Fibroblast of peridontal ligament (primary cell): Measurements from ENCODE around the gene ABCD1.
A peak's percentile ranks its signal among the peaks of the same experiment; 100 is the strongest.
"Not testable (repeated sequence)": the region's sequence is repeated elsewhere in the genome, so short reads cannot be mapped to it uniquely, and the experiment has no call there.

Experiments used
- DNase-seq: peaks from one replicate; pipeline ENCODE4 v3.0.0-alpha.2; 2010; ENCODE audit errors: extremely low read depth

Gene ABCD1

DNA sequence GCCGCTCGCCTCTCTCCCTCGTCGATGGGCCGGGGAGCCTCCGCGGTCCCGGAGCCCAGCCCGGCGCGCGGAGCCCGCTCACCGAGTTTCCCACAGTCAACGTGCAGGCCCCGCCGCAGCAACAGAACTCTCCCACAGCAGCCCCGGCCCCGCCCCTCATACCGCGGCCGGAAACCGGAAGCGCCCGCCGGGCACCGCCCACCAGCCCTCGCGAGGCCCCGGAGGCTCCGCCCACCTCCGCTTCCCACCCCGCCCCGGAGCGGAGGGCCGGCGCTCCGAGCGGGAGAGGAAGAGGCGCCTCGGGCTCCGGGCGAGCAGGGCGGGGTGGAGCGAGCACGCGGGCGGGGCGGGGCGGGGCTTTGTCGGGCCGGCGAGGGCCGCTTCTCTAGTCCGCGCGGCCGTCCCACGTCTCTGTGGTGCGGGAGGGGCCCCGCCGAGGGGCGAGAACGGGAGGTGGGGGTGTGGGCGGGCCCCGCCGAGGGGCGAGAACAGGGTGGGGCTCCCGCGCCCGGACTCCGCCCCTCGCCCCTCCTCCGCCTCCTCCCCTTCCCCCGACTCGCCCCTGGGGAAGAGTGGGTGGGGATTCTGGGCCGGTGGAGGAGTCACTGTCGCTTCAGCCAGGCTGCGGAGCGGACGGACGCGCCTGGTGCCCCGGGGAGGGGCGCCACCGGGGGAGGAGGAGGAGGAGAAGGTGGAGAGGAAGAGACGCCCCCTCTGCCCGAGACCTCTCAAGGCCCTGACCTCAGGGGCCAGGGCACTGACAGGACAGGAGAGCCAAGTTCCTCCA, at the start of gene ABCD1, which contains the start of gene BCAP31:
Gene ABCD1, plus strand, starts transcription at position 605 of the 787 bp plus-strand sequence. CDS start 411 bp downstream, outside the sequence.
Gene BCAP31, minus strand, starts transcription at position 136 of the 787 bp plus-strand sequence. CDS start 1,143 bp downstream, outside the sequence.
- DNase-seq = peak; percentile 72

DNA sequence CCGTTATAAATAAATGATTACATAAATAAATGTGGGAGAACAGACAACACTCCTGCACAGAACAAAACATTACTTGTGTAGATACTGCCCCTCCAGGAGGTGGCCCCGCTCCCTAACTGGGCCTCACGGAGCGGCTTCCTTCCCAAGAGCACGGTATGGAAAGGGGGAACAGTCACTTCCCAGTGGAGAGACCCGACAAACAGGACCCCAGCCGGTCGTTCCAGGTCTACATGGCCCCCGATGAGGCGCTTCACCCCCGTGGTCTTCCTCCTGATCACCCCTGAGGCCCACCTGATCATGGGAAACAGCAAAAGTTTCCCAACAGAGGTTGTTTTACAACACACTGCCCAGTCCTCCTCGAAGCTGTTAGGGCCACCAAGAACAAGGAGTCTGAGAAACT, 43.5 kb upstream of the ABCD1 start:
- no peak for DNase-seq

DNA sequence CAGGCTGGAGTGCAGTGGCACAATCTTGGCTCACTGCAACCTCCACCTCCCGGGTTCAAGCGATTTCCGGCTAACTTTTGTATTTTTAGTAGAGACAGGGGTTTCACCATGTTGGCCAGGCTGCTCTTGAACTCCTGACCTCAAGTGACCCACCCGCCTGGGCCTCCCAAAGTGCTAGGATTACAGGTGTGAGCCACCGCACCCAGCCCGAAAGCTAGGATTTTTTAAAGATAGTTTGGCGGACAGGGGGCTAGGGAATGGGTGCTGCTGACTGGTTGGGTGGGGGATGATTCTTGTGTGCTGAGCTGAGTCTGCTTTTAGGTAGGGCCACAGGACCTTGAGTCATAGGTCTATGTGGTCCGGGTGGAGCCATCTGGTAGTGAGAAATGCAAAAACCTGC, 41.2 kb upstream of the ABCD1 start:
- DNase-seq = not testable (repeated sequence)

DNA sequence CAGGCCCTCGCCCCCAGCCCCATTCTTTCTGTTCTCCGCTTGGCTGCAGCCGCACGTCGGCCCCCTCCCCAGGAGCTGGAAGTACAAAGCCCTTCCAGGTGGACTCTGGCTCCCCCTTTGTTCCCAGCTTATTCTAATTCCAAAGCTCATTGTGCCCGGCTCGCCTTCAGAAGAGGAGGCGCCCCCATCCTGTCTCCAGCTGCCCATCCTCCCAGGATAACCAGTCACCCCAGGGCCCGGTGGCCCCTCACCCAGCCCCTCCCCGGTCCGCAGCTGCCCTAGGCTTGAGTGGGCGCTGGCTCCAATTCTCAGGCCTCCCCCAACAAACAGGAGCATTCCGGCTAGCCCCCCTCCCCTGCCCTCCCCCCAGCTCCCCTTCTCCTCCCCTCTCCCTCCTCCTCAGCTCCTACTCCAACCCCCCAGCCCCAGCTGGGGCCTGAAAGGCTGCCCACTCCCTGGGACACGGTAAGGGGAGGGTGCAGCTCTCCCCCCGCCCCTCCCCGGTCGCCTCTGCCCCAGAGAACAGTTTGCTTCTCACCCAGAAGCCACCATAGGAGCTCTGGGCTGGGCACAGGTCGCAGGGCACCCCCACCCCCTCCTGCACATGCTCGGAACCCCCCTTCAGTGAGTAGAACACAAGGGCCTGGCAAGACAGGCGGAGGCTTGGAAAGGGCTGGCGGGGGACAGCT, 40.0 kb upstream of the ABCD1 start:
- DNase-seq = no peak

DNA sequence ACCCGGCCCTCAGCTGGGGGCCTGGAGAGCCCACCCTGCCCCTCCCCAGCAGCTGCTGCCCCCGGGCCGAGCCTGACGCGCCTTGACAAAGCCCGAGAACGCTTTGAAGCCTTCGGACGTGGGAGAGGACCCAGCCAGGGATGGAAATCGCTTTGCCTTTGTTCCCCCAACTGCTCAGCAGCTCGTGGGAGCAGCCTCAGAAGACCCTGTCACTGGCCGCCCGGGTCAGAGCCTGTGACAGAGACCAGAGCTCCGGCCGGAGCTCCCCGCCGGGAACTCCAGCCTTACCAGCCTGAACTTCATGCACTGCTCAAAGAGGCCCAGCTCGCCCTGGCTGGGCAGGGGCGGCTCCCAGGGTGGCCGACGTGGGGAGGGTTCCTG, 39.5 kb upstream of the ABCD1 start:
- no peak for DNase-seq

DNA sequence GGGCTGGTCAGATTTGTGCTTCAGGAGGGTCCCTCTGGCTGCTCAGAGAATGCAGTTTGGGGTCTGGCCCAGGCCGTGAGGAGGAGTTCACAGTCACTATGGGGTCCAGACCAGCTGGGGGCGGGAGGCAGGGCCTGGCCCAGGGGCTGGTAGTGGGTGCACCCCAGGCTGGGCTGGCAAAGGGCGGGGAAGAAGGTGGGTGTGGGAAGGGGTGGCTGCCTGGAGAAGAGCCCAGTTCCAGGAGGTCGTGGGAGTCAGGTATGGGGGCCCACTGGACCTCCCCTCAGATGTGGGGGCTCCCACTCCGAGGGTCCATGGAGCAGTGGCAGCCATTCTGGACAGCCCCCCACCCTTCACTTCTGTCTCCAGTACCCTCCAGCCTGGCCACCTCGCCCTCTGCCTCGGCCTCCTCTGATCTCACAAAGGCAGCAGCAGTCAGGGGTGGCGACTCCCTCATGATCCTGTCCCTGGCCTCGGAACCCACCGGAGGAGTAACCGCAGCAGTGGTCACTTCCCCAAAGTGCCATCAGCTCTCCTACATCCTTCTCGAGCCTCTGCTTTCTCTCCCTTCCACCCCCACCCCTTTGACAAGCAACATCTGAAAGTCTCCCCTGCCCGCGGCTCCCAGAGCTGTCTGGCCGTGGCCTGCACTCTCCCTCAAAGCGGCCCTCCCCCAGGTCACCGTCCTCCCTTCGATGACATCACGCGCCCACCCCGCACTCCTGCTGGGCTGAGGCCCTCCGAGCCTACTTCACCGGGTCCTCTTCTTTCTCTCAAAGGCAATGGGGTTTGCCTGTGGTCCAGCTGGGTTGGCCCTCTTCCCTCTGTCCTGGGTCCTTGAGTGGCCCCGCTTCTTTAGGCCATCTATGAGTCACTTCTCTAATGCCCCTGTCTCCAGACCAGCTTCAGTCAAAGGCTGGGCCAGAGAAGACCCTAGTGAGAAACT, 38.6 kb upstream of the ABCD1 start:
- no peak for DNase-seq

DNA sequence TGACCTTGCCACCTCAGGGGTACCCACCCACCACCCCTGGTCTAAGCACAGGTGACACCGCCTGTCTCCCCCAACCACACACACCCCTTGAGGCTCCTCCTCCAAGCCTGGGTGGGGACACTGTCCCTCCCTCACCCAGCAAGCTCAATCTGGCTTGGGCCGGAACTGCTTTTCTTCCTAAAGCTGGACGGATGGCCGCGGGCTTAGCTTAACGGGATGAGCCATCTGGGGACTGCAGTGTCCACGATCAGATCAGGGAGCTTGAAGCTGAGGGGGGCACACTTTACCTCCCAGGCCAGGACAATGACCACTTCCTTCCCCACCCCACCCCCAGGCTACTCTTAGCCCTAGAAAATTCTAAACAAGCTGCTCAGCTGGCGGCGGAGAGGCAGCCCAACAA, 37.9 kb upstream of the ABCD1 start:
- DNase-seq = no peak

DNA sequence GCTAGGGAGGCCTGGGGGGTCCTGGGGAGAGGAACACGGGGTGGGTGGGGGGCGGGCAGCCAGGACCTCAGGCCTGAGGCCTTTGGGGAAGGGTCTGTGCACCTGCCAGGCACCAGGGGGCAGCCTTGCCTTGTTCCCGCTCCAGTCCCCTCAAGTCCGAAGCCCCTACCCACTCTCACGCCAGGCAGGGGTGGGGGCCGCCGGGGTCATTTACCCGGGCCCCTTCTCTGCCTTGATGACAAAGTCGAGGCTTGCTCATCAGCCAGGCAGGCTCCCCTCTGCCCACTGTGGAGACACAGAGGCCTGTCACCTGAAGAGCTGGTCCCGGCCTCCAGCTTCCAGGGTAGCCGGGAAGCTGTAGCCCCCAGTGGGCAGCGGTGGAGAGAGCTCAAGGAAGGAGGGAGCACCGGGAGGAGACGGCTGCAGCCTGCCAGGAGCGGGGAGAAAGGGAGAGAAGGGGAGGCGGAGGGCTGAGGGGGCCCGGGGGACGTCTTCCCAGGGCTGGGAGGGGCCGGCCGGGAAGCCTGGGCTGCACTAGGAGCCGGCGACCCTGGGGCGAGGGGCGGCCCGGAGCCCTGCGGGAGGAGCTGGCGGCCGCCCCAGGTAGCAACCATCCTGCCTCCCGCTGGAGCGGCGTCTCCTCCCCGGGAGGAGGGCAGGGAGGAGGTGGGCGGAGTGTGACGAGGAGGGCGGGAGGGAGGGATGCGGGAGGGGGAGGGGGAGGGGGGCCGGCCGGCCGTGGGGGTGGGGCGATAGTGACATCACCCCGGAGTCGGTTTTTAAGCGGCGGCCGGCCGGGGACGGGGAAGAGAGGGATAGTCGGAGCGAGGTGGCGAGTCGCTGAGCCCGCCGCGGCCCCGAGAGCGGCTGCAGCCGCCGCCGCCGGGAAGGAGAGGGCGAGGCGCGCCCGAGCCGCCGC, 37.3 kb upstream of the ABCD1 start, which contains the start of gene SLC6A8:
Gene SLC6A8, plus strand, starts transcription at position 806 of the 919 bp plus-strand sequence. CDS start 649 bp downstream, outside the sequence.
- DNase-seq = peak; percentile 24

DNA sequence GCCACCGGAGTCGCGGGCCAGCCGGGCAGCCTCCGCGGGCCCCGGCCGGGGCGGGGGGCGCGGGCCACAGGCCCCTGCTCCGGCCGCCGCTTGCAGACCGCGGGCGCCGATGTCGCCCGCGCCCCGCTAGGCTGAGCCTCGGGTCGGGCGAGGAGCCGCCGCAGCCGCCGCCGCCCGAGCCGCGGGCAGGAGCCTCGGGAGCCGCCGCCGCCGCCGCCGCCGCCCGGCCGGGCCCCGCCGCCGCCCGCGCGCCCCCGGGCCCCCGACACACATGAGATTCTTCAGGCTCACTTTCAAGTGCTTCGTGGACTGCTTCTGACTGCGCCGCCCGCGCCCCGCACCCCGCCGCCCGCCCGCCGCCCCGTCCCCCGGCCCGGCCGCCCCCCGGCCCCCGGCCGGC, 36.6 kb upstream of the ABCD1 start:
- DNase-seq = no peak

DNA sequence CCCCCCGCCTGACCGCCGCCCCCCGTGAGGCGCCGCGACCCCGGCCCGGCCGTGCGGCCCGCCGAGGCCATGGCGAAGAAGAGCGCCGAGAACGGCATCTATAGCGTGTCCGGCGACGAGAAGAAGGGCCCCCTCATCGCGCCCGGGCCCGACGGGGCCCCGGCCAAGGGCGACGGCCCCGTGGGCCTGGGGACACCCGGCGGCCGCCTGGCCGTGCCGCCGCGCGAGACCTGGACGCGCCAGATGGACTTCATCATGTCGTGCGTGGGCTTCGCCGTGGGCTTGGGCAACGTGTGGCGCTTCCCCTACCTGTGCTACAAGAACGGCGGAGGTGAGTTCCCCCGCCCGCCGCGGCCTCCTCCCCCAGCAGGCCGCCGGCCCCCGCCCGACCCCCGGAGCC, 36.1 kb upstream of the ABCD1 start:
- DNase-seq = no peak

DNA sequence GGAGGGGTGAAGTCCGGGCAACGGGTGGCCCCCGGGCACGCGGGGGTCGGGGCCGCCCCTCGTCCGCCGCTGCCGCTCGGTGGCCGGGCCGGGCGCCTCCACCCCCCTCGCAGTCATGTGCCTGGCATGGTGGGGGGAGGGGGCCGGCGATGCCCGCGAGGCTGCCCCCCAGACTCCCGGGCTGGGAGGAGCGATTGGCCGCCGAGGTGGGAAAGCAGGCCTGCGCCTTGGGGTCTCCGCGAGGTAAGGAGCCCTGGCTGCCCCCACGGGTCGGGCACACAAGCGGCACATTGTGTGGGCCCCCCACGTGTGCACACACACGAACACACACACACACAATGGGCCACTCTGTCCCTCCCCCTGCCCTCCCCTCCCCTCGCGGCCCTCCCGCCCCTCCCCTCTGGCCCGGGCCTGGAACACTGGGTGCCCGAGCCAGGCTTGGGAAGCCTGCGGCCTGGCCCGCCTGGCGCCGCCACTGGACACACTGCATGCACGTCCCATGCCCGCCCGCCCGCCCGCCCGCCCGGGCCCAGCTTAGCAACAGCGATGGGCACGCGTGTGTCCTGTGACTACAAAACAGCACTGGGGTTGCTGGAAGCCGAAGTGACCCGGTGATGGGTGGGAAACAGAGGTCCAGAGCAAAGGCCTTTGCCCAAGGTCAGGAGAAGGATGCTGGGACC, 35.6 kb upstream of the ABCD1 start:
- peak; percentile 4 for DNase-seq

DNA sequence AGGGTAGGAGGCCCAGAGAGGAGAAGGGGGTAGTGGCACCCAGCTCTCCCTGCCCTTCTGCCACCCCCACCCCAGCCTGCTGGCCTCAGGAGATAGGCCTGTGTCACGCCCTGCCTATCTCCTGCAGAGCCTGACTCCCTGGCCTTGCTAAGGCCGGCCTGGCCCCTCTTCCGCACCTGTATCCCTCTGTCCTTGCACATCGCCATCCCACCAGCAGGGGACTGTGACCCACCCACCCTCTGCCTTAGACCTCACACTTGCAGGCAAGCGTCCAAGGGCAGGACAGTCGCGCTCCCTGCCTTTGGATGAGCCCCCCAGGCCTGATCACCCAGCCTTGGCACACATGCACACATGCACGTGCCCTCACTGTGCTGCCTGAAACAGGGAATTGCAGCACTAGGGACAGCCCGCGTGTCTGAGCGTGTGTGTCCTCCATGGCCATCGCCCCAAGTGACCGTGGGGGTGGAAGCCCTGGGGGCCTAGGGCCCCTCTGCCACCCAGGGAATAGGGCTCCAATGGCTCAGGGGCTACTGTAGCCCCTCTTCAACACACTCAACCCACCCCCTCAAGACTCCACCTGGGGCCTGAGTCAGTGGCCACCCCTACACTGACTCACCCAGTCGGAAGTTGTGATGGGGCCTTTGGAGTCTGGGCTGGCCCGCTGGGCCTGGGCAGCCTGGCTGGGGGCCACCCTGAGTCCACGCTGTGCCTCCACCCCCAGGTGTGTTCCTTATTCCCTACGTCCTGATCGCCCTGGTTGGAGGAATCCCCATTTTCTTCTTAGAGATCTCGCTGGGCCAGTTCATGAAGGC, 34.8 kb upstream of the ABCD1 start:
- no peak for DNase-seq

DNA sequence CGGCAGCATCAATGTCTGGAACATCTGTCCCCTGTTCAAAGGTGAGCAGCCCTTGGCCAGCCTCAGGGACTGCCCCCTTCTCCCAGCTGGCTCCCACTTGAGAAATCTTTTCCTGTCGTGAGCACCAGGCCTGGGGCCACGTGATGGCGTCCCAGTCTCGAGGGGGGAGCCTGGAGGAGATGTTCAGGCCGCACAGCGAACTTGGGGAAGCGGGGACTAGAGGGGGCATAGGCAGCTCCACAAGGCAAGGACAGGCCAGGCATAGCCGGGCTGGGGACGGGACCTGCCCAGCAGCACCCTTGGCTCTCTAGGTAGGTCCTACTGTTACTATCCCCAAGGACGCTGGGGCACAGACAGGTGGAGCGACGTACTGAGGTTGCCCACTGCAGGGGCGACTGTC, 34.2 kb upstream of the ABCD1 start:
- no peak for DNase-seq

DNA sequence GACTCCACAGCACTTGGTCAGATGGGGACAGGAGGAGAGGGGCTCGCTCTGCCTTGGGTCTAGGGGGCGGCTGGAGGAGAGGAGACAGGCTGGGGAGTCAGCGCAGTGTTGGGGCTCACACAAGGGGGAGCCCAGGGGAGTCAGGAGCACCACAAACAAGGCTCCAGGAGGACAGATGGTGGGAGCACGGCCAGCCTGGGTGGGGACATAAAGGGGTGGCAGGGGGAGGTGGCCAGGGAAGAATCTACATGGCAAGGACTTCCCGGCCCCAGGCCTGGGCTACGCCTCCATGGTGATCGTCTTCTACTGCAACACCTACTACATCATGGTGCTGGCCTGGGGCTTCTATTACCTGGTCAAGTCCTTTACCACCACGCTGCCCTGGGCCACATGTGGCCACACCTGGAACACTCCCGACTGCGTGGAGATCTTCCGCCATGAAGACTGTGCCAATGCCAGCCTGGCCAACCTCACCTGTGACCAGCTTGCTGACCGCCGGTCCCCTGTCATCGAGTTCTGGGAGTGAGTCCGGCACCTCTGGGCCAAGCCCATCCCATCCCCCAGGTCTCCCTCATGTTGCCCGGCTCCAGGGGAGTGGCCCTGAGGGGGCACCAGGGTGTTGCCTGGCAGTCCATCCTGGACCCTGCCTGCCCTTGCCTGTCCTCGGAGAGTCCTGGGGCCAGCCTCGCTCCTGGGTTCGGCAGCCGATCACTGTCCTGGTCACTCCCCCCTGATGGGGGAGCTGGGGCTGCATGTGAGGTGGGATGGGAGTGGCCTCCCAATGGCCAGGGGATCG, 33.4 kb upstream of the ABCD1 start:
- DNase-seq = not testable (repeated sequence)

DNA sequence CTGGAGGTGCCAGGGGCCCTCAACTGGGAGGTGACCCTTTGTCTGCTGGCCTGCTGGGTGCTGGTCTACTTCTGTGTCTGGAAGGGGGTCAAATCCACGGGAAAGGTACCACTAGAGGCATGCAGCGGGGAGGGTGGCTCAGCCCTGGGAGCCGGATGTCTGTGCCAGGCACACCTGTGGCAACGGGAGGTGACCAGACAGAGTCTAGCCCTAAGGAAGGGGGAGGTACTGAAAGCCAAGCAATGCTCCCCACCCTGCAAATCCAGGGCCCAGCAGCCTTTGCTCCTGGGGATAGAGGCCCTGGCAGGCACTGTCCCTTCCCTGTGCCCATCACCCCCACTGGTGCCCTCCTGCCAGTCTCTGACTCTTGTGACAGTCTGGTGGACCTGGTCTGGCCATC, 32.7 kb upstream of the ABCD1 start:
- no peak for DNase-seq

DNA sequence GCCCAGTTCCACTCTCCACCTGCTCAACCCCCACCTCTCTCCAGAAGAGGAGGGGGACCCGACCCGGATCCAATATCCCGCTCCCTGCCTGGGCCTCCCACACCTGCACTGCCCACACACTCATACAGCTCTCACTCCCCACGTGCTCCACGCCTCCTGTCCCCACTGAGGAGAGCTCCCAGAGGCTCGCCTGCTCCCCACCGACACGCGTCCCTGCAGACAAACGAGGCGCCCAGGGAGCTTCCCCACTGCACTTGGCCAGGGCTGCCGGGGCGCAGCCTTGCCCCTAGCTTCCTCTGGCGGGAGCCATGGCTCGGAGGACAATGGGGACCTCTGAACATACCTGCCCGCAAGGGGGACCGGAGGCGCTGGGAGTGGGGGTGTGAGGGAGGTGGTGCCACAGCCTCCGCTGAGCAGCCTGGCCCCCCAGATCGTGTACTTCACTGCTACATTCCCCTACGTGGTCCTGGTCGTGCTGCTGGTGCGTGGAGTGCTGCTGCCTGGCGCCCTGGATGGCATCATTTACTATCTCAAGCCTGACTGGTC, 32.0 kb upstream of the ABCD1 start:
- DNase-seq = no peak

DNA sequence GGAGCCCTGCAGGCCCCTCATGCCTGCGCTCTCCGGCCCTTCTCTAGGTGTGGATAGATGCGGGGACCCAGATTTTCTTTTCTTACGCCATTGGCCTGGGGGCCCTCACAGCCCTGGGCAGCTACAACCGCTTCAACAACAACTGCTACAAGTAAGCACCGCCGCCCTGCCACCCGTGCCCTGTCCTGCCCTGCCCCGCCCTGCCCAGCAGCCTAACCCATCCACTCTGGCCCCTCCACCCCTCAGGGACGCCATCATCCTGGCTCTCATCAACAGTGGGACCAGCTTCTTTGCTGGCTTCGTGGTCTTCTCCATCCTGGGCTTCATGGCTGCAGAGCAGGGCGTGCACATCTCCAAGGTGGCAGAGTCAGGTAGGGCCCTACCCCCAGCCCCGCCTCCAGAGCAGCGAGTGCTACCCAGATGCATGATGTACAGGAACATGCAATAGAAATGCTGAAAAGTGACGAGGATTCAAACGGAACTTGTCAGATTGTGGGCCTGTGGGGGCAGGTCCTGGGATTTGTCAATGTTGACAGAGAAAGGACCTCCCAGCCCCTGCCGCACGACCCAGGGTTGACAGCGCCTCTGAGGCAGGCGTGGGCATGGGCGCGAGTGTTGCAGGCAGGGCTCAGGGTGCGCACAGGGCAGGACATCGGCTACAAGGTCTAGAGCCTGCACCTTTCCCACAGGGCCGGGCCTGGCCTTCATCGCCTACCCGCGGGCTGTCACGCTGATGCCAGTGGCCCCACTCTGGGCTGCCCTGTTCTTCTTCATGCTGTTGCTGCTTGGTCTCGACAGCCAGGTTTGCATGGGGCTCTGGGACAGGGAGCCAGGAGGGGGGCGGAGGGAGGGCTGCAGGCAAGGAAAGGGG, 31.2 kb upstream of the ABCD1 start:
- DNase-seq = no peak
